Left hindlimb (tissue), 1 donor: ENCODE data around the gene SELPLG.
A peak's percentile ranks its signal among the peaks of the same experiment; 100 is the strongest.

Experiments
- DNase-seq: peaks from one replicate; pipeline ENCODE4 v3.0.0-alpha.2; 2018

Gene SELPLG

DNA sequence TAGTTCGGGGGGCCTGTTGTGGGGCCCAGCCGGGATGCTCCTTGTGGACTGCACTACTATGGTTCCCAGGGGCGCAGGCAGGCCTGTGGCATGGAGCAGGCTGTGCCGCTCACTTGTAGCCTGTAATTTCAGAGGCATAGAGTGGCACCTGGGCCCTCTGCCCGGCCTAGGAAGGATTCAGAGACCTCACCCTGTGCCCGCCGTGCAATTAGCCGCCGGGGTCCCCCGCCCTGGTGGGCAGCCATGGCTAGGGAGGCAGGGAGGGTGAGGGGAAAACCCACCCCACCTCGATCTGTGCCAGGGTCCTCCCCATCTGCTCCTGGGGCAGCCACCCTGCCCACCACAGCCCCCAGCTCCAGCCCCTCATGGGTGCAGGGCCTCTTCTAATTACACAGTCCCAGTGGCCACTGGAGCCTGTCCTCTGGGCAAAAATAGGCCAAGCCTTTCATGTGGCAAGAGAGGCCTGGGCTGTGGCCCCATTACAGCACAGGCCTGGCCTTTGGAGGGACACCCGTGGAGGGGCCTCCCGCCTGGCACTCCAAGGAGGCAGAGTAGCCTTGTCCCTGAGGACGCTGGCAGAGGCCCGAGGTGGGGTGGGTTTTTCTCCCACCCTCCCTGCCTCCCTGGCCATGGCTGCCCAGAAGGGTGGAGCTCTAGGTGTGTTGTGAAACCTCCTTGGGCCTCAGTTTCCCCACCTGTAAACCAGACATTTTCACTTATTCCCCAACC is 30.6 kb downstream of the SELPLG start:
- DNase-seq, result peak; percentile 74

DNA sequence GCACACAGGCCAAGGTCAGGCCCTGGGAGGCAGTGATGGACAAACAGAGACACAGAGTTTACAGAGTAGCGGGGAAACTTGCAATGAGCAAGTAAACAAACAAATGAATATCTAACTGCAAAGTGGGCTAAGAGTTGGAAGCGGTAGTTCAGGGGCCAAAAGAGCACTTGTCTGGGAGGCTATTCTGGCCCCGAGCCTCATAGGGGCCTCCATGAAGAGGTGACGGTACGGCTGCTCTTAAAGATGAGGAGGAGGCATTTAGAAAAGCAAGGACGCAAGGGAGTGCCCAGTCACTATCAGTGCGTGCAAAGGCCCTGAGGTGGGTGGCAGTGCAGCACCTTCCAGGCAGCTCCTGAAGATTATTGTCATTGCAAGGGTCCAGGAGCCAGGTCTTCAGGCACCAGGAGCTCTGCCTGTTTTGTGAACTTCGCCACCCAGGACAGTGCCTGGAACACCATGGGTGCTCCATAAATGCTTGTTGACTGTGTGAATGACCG is 31.4 kb downstream of the SELPLG start:
- no peak for DNase-seq

GRCh38 chr12:108600702-108601007 is 33.0 kb downstream of the SELPLG start:
- no peak for DNase-seq

DNA sequence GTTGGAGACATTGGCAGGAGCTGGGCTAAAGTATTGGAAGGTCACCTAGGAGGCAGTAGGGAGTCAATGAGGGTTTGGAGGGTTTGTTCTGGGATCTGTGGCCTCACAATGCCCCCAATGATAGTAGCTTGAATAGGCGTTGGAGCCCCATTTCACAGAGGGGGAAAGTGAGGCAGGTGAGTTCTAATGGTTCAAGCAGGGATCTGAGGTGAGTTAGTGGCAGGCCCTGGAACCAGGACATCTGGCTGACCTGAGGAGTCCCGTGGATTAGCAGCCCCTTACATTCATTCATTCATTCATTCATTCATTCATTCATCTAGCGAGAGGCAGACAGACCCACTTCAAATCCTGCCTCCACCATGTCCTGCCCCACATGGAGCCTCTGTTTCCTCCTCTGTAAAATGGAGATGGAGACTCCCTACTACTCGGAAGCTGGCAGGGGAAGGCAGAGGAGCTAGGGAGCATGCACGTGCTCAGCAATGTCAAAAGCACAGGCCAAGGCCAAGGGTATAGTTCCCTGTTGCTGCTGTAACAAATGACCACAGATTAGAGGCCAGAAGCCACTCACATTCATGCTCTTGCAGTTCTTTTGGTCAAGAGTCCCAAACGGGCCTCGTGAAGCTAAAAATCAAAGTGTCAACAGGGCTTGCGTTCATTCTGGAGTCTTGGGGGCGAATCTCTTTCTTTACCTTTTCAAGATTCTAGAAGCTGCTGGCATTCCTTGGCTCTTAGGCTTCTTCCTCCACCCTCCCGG is 33.6 kb downstream of the SELPLG start:
- DNase-seq, result no peak

GRCh38 chr12:108599541-108599940 is 34.2 kb downstream of the SELPLG start:
- no peak for DNase-seq

DNA sequence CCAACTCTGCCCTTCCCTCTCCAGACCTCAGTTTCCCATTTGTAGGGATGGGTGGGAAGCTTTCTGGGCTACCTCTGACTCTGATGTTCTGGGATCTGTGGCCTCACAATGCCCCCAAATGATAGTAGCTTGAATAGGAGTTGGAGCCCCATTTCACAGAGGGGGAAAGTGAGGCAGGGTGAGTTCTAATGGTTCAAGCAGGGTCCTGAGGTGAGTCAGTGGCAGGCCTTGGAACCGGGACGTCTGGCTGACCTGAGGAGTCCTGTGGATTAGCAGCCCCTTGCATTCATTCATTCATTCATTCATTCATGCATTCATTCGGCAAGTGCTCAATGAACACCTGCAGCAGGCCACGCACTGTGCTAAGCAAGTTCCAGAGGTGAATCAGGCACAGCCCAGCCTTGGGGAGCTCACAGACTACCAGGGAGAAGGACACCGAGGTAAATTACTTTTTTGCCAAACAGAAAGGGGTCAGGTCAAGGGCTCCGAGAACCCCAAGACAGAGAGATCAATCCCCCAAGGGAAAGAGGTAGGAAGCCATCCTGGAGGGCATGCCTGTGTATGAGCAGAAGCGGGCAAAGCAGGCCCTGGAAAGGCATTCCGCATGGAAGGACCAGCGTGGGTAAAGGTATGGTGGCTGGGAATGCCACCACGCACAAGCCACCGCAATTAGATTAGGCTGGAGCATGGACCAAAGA is 35.0 kb downstream of the SELPLG start:
- no peak for DNase-seq

DNA sequence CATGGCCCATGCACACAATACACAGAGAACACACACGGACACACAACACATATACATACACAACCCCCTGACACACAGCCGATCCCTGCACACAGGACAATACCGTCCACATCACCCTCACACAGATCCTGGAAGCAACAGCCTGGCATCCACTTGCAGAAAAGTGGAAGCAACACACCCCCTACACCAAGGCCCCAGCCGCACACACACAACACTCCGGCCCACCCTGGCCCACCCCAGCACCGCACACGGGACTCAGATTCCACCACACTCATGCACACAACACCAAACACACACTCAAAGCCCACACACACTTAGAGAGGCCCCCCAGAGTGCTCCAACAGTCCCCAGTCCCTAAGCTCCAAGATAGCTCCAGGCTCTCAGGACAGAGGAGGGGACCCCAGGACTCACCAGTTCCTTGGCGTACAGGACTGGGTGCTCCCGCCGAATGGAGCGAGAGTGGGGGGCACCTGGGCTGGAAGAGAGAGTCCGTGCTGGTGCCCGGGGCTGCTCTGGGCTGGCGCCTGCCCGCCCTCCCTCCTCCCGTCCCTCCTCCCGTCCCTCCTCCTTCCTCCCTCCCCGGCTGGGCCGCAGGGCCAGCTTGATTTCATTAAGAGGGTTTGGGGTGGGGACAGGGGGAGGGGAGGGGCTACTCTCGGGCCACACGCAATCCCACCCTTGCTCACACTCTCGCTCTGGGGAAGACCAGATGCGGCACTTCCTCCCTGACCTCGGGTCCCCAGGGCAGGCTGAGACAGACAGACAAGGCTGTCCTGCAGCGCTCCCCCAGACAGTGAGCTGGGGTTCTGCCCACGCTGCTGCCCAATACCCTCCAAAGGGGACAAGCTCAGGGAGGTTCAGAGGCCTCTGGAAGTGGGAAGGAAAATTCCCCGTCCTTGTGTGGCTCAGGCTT is 35.9 kb downstream of the SELPLG start, which contains the start of gene TMEM119:
TMEM119 (minus strand) TSS at position 526 of the 913 bp plus-strand sequence. CDS start 5,701 bp downstream, outside the sequence.
- DNase-seq, result peak; percentile 86

DNA sequence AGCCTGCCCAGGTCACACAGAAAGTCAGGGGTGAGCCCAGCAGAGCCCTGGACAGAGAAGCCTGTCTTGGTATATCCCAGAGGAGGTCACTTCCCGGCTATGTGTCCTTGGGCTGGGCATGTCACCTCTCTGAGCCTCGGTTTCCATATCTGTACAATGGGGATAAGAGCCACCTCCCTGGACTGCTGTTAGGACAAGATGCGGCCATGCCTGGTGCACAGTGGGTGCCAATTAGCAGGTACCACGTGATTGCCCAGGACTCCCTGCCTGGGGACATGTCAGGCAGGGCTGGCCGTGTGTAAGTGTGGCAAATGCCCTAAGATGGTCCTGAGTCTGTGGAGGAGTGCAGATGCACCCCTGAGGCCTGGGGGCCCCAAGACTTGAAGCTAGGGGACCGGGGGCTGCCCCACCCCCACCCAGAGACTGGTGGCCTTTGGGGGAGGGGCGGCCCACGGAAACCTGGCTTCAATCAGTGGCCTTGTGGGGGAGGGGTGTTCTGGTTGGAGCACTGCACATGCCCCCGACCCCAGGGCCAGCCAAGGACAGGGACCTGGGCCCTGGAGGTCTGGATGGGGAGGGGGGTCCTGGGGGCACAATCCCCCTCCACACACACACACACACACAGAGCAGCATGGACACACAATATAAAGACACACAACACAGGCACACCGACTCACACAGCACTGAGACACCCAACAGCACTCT is 36.7 kb downstream of the SELPLG start:
- DNase-seq, result peak; percentile 29

DNA sequence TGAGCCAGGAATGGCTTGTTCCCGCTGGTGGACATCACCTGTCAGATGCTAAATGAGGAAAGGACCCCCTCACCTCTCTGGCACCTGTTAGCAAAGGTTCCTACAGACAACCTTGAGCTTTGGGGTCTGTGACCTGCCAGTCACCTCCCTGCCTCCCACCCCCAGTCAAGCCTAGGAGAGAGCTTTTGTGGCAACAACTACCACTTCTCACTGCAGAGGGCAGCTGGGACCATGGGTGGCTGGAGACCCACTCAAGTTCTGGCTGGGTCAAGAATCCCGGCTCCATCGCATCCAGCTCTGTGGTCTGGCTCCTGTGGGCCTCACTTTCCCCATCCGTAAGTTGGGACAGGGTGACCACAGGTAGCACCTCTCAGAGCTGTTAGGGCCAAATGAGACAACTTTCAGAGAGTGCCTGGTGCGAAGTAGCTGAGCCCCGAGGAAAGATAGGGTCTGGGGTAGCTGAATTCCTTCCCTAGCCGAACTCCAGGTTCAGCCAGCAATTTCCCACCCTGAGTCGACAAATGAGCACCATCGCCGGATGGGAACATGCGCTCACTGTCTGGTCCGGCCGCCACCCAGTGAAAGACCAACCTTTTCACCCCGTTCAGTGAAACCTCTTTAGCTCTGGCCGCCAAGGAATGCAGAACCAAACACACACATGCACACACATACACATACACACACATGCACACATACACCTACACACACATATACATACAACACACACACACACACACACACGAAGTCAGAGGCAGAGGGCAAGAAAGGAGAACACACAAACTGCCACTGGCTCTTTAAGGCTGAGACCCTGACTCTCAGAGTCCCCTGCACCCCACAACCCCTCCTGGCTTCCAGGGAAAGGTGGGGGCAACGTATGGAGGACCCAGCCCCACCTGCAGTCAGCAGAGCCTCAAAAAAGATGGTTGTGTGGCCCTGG is 37.7 kb downstream of the SELPLG start:
- no peak for DNase-seq

- DNase-seq, result no peak
These were observed 38.6 kb downstream of the SELPLG start for GRCh38 chr12:108594960-108595710.

GRCh38 chr12:108594323-108594903 is 39.3 kb downstream of the SELPLG start:
- no peak for DNase-seq

DNA sequence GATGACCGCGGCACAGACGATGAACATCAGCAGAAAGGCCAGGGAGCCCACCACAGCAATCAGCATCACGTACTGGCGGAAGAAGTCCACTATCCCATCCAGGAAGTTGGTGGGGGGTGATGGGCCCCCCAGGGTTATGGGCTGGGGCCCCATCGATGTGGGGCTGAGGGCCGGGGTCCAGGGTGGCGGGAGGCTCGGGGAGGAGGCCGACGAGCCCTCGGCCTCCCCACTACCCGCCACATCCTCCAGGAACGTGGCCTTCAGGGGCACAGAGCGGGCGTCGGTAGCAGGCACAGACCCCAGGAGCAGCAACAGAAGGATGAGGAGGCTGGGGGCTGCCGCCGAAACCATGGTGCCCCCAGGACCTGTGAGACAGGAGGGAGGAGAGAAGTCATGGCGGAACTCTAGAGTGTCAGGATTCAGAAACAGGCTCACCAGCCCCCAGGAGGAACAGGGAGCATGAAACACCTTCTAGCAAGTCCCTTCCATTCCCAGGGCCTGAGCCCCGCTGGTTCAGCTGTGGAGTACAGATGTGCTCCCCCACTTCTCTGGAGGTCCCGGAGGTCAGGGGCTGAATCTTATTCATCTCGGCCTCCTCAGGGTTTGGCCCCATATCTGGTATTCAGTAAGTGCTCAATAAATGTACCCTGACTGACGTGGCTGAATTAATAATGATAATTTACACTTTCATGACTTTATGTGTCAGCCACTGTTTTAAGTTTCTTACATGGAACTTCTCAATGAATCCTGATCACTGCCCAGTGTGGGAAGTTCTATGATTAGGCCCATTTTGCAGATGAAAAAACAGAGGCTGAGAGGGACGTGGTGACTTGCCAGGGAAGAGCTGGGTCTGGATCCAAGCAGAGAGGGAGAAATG is 41.4 kb downstream of the SELPLG start:
- no peak for DNase-seq

DNA sequence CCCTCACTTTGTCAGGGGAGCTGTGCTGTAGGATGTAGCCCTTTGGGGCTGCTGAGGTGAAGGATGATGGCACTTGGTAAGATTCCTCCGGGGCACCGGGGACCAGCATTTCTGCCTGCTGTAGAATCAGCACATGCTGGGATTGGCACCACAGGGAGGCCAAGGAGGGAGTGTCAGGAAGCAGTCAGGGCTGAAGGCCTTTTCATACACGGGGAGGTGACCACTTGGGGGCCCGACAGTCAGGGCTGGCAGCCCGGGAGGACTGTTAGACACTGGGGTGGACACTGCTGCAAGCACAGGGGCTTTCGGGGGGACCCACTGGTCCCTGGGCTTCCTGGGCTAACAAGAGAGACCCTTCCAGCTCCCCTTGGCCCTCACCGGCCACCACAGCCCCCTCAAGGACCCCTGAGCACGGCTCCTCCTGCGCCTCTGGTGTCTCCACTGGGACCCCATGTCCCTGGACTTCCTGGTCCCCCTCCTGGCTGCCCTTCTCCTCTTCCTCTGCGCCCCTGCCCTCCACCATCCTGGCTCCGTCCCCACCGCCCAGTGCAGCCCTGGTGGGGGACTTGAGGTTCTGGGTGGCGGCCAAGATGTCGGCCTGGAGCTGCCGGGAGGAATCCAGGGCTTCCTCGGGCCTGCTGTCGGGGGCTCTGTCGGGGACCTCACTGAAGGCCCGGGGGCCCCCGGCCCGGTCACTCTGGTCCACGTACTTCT is 42.3 kb downstream of the SELPLG start:
- peak; percentile 25 for DNase-seq

DNA sequence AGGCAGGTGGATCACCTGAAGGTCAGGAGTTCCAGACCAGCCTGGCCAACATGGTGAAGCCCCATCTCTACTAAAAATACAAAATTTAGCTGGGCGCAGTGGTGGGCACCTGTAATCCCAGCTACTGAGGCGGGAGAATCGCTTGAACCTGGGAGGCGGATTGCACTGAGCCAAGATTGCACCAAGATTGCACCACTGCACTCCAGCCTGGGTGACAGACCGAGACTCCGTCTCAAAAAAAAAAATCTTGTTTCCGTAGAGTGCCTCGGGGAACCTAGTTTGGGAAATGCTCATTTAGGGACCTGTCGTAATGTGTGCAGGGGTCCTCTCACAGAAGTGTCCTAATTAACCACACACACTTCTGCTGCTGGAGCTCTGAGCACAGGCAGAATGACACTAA is 43.2 kb downstream of the SELPLG start:
- DNase-seq, result peak; percentile 13

- DNase-seq, result peak; percentile 41
These were observed 43.9 kb downstream of the SELPLG start for GRCh38 chr12:108589840-108590229.

DNA sequence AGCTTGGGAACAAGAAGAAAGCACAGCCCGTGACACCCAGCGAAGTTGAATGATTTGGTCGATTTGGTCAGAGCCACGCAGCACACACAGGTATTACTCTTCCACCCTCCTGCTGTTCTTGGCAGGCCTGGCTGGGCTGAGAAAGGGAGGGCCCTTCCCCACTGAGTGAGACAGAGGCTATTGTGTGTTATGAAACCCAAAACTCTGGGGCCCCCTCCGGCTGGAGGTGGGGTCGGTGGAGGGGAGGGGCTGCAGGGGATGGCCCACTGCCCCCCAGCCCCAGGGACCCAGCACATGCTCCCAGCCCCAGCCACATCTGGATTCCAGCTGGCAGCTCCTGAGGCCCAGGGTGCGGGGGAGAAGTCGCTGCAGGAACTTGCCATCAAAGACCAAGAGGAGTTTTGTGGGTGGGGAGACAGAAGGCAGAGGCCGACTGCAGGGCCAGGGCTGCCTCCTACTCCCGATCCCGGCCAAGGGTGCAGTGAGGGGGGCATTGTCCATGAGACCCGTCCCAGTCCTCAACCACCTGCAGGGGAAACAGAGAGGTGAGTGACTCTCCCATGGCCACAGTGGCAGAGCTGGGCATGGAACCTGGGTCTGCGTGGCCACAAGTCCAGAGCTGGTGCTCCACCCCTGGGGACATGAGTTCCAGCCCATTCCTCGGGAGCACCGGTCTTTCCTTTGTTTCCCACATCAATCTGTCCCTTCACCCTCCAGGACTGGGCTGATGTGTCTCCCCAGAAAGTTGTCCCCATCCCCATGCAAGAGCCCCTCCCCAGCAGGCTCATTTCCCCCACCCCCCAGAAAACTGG is 44.5 kb downstream of the SELPLG start:
- peak; percentile 77 for DNase-seq

DNA sequence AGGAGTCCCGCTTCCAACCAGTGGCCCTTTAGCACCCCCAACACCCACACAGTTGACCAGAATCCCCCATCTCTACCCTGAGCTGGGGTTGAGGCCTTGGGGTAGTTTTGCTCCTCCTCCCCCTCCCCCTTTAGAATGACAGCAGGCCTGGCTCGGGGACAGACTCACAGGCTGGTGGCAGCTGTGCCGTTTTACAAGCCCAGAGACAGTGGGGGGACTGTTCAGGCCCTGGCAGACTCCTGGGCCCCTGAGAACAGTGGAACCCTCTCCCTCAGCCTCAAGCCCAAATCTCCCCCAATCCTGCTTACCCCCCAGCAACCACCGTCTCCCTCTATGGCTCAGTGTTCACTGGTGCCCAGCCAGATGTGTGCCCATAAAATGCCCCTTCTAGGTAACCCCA is 45.9 kb downstream of the SELPLG start:
- peak; percentile 69 for DNase-seq
